ENCODE results near the gene CFTR.

CFTR gene

DNA sequence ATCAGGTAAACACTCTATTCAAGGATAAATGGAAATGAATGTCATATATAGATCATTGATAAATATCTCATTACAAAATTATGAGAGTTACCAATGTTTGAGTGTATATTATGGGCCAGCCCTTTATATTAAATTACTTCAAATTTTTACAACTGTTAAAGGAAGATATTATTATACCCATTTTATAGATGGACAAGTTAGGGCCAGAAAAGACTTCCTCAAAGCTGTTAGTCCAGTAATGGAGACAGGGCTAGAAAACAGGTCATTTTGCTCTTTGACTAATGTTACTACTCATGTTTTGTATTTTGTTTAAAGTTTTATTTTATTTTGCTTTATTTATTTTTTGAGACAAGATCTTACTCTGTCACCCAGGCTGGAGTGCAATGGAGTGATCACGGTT is 101.6 kb downstream of the CFTR start:
- intact Hi-C loops (cut with DNase I), result no loop called here

DNA sequence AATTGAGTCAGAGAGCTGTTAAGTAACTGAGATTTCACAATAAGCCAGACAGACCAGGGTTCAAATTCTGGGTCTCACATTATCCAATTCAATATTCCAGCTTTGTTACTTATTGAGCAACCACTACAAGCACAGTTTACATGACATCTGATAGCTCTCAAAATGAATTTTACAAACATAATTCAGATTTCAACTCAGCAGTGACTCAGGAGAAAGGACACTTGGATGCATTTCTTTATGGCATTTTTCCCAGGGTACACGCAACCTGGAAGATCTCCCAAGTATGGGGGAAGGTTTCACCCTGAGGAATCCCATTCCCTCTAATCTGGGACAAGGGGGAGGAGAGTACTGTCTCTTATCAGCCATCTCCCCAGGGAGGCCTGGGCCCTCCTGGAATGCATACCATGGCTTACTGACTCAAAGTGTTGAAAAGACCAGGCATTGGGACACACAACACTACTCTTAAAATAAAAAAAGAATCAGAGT is 102.4 kb downstream of the CFTR start:
- DNase-seq, result no peak
- intact Hi-C loops (cut with DNase I), result no loop called here

More for the DNA sequence above, 101.6 kb downstream of the CFTR start:
- DNase-seq, result no peak

DNA sequence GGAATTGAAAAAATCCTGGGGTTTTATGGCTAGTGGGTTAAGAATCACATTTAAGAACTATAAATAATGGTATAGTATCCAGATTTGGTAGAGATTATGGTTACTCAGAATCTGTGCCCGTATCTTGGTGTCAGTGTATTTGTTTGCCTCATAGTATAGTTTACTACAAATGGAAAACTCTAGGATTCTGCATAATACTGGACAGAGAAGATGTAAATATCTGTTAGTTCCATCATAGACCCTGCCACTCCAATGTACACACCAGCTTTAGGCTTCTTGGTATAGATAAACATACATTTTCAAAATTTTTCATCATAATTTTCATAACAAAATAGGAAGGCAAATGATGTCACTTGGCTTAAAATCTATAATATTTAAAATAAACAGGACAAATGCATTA is 108.1 kb downstream of the CFTR start:
- intact Hi-C loops (cut with DNase I), result no loop called here
- no peak for DNase-seq

DNA sequence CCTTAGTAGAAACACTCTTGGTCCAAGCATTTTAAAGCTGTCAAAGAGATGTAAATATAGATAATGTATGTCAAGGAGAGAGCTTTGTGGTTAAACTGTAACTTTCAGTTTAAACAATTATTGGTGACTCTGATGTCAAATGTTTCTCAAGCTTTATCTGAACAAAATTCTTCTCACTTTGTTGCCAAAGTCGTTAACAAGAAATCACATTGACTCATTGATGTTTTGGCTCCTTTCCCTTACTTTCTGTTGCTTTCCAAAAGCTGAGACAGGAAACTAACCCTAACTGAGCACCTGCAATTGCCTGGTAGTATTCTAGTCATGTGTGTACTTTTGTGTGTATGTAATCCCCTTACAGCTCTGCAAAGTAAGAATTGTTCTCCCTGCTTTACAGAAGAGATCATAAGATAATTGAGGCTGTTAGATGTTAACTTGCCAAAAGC is 108.5 kb downstream of the CFTR start:
- intact Hi-C loops (cut with DNase I), result no loop called here
- no peak for DNase-seq

DNA sequence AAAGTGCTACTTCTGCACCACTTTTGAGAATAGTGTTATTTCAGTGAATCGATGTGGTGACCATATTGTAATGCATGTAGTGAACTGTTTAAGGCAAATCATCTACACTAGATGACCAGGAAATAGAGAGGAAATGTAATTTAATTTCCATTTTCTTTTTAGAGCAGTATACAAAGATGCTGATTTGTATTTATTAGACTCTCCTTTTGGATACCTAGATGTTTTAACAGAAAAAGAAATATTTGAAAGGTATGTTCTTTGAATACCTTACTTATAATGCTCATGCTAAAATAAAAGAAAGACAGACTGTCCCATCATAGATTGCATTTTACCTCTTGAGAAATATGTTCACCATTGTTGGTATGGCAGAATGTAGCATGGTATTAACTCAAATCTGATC is 110.4 kb downstream of the CFTR start:
- intact Hi-C loops (cut with DNase I), result no loop called here
- DNase-seq, result no peak

DNA sequence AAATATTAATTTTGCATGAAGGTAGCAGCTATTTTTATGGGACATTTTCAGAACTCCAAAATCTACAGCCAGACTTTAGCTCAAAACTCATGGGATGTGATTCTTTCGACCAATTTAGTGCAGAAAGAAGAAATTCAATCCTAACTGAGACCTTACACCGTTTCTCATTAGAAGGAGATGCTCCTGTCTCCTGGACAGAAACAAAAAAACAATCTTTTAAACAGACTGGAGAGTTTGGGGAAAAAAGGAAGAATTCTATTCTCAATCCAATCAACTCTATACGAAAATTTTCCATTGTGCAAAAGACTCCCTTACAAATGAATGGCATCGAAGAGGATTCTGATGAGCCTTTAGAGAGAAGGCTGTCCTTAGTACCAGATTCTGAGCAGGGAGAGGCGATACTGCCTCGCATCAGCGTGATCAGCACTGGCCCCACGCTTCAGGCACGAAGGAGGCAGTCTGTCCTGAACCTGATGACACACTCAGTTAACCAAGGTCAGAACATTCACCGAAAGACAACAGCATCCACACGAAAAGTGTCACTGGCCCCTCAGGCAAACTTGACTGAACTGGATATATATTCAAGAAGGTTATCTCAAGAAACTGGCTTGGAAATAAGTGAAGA is 112.3 kb downstream of the CFTR start:
- DNase-seq, result no peak
- intact Hi-C loops (cut with DNase I), result no loop called here

DNA sequence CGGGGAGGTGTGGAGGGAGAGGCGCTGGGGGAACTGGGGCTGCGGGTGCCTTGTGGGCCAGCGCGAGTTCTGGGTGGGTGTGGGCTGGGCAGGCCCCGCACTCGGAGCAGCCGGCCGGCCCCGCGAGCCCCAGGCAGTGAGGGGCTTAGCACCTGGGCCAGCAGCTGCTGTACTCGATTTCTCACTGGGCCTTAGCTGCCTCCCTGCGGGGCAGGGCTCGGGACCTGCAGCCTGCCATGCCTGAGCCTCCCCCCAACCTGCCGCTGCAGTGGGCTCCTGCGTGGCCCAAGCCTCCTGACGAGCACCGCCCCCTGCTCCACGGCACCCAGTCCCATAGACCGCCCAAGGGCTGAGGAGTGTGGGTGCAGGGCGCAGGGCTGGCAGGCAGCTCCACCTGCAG is 116.3 kb downstream of the CFTR start:
- intact Hi-C loops (cut with DNase I), result no loop called here
- peak in 2 of 10 donors; percentile 41 to 70 for DNase-seq

DNA sequence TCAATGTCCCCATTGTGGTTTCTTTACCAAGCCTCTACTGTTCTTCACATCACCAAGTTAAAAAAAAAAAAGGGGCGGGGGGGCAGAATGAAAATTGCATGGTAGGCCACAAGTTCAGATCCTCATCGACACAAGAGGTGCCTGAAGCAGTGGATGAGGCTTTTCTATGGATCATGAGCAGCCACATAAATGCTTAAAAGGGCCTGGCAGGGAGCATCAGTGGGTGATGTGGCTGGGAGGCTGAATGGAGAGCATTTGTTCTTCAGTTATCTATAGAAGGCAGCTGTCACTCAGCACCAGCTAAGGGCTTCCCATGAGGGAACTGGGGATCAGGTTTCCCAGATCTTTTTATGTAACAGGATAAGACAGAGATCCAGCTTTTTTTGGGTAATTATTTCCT is 117.9 kb downstream of the CFTR start:
- intact Hi-C loops (cut with DNase I), result no loop called here
- no peak for DNase-seq

DNA sequence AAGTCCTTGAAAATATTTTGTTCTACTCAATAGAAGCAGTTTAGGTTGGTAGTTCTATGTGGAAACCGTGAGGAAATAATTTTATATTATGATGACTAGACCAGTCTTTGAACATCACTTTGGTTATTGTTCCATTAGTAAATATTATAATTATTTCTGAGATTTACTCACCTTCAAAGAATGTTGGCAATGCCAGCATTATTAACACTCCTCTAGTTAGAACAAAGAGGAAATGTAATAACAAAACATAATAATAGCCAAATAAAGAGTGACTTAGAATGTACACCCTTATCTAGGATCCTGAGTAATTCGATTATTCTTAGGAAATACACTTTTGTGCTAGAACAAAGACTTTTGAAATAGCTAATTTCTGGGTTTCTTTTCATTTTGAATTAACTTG is 121.1 kb downstream of the CFTR start:
- intact Hi-C loops (cut with DNase I), result no loop called here
- no peak for DNase-seq

DNA sequence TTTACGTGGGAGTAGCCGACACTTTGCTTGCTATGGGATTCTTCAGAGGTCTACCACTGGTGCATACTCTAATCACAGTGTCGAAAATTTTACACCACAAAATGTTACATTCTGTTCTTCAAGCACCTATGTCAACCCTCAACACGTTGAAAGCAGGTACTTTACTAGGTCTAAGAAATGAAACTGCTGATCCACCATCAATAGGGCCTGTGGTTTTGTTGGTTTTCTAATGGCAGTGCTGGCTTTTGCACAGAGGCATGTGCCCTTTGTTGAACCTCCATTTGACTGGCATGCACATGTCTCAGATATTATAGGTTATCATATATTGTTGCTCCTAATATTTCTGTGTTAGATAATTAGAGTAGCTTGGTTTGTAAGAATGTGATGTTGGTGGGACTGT is 123.8 kb downstream of the CFTR start:
- DNase-seq, result no peak

DNA sequence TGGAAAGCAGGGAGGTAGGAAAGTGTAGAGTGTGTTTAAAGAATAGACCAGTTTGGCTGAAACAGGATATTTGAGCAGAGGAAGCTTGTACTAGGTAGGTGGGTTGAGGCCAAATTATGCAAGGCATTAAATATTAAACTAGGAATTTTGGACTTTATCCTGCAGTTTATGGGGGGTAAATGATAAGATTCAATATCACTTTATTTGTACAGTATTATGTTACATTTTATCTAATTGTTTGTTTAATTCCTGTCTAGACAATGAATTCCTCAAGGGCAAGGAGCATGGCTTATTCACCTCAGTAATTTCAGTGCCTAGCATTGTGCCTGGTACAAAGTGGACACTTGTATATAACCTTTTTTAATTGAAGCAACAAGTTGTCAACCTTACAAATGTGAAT is 125.9 kb downstream of the CFTR start:
- intact Hi-C loops (cut with DNase I), result no loop called here
- DNase-seq, result no peak

More for the DNA sequence above, 123.8 kb downstream of the CFTR start:
- intact Hi-C loops (cut with DNase I), result no loop called here

DNA sequence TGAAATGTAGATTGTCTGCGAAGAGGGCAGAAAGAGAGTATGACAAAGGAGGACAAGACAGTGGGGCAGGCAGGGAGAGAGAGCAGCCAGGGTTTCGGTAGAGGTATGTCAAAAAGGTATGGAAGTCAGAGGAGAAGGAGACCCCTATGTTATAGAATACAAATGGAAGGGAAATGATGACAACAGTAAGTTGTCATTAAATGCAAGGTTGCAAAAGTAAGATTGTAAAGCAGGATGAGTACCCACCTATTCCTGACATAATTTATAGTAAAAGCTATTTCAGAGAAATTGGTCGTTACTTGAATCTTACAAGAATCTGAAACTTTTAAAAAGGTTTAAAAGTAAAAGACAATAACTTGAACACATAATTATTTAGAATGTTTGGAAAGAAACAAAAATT is 126.3 kb downstream of the CFTR start:
- DNase-seq, result peak in 1 of 10 donors; percentile 22
- intact Hi-C loops (cut with DNase I), result no loop called here

DNA sequence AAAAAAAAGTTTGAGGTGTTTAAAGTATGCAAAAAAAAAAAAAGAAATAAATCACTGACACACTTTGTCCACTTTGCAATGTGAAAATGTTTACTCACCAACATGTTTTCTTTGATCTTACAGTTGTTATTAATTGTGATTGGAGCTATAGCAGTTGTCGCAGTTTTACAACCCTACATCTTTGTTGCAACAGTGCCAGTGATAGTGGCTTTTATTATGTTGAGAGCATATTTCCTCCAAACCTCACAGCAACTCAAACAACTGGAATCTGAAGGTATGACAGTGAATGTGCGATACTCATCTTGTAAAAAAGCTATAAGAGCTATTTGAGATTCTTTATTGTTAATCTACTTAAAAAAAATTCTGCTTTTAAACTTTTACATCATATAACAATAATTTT is 130.6 kb downstream of the CFTR start:
- DNase-seq, result no peak
- intact Hi-C loops (cut with DNase I), result no loop called here

DNA sequence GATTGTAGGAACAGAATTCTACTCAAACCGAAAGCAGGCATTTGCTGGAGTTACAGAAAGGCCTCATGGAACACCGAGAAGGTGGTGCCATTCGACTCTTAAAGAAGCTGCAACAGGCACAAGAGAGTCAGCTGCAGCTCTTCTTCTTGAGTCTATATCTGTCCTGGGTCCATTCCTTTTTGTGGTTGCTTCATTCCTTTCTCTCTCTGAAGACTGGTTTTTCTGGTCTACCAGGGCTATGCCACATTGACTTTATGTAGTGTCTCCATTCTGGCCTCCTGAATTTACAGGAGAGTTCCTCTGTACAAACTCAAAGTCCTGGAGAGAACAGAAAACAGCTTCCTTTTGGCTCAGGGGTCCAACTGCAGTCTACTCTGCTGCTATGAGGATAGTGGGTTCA is 132.8 kb downstream of the CFTR start:
- intact Hi-C loops (cut with DNase I), result no loop called here
- DNase-seq, result no peak

DNA sequence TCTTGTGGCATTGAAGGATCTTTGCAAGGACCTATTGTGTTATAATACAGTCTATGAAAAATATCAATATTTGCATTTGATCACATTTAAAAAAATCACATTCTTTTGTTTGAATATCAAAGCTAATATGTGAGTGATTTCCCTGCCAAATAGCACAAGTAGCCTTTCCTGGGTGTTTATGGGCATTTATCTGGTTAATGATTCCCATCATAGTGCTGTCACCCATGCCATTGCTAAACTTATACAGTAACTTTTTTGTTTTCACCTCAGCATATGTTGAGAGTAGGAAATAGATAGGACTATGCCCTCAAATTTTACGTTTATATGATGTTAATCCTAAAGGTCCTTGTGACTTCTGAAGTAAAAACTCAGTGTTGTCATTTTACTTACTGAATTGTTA is 136.9 kb downstream of the CFTR start:
- no peak for DNase-seq
- intact Hi-C loops (cut with DNase I), result no loop called here

DNA sequence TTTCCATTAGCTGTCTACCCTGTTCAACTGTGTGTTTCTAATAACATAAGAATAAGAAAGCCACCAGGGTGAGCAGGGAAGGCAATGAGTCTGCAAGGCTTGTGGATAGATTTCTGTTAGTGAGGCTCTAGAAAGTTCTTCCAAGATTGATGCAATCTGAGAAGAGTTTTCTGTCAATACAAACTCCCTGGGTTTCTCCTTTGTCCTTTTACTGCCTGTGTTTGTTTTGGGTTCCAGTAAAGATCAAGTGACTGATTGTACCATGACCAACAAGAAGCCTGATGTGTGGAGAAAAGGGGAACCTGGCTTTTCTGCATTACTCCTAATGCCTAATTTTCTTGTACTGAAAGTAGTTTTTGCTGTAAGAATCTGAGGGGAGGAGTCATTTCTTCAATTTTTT is 139.9 kb downstream of the CFTR start:
- intact Hi-C loops (cut with DNase I), result no loop called here
- DNase-seq, result no peak

DNA sequence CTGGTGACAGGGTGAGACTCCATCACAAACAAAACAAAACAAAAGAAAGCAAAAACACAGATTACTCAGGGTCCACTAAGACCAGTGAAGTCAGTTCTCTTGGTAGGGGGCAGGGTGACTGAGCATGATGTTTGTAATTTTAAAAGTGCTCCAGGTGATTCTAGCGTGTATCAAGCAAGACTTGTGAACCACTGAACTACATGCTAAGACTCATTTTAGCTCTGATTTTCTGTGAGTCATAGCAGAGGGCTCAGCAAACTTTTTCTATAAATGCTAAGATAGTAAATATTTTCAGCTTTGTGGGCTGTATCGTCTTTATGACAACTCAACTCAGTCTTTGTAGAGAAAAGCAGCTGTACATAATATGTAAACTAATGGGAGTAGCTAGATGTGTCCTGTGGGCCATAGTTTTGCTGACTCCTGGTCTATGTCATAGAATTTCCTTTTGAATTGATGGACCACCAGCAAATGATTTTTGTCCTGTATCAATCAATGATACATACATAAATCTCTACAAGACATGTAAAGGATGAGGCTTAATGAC is 141.3 kb downstream of the CFTR start:
- no peak for DNase-seq
- intact Hi-C loops (cut with DNase I), result no loop called here

DNA sequence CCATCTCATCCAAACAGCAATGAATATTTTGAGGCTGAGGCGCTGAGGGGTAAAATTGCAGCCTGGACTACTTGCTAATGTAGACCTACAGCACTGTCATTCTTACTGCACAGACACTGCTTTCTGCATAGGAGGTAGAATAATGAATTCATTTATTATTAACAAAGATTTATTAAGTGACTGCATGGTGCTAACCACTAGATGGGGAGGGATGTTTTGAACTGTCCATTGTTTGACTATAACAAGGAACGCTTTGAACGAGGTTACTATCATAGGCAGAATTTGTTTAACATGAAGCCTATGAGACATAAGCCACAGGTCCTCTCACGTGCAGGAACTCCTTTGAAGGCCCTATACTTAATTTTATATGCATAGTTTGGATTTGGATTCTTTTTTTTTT is 143.8 kb downstream of the CFTR start:
- no peak for DNase-seq
- intact Hi-C loops (cut with DNase I), result no loop called here

DNA sequence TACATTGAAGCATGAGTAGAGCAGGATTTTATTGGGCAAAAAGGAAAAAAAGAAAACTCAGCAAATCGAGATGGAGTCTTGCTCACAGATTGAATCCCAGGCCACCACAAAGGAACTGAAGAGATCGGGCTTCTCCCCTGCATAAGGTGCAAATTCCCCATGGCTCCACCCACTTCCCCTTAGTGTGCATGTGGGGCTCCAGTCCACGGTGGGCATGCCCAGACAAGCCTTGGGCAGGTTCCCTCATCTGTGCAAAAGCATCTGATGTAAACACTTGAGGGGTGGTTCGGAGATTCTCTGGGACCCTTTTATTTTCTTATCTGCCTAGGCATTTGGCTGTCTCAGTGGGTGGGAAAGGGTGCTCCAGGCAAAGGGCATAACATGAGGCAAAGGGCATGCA is 150.7 kb downstream of the CFTR start:
- intact Hi-C loops (cut with DNase I), result no loop called here
- peak in 1 of 10 donors; percentile 29 for DNase-seq

DNA sequence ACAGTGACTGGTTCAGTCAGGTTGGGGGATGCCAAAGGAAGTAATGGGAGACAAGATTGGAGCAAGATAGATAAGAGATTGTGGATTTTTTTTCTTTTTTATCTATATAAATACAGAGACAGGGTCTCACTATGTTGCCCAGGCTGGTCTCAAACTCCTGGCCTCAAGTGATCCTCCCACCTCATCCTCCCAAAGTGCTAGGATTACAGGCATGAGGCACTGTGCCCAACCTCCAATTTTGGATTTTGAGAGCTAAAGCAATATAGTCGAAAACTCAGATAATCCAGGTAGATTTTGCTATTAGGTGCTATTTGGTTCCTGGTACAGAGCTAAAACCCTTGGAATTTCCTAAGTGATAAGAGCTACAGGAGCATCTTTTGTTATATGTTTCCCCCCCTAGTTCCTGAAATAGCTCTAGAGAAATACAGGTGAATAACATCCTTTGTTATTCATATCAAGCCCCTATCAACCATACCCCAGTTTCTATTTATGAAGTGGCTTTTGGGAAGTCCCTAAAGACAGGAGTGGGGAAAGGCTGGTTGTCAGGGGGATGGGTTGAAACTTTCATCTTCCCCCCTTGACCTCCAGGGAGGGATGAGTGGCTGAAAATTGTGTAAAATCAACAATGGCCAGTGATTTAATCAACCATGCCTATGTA is 151.2 kb downstream of the CFTR start:
- intact Hi-C loops (cut with DNase I), result no loop called here
- DNase-seq, result no peak

DNA sequence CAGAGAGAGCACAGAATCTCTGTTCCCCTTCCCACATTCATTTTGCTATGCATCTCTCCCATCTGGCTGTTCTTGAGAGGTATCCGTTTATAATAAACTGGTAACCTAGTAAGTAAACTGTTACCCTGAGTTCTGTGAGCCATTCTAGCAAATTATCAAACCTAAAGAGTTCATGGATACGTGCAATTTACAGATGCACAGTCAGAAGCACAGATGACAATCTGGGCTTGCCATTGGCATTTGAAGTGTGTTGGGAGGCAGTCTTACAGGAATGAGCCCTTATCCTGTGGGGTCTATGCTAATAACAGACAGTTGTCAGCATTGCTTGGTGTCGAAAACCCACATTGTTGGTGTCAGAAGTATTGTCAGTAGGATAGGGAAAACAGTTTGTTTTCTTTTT is 151.8 kb downstream of the CFTR start:
- no peak for DNase-seq
- intact Hi-C loops (cut with DNase I), result no loop called here

DNA sequence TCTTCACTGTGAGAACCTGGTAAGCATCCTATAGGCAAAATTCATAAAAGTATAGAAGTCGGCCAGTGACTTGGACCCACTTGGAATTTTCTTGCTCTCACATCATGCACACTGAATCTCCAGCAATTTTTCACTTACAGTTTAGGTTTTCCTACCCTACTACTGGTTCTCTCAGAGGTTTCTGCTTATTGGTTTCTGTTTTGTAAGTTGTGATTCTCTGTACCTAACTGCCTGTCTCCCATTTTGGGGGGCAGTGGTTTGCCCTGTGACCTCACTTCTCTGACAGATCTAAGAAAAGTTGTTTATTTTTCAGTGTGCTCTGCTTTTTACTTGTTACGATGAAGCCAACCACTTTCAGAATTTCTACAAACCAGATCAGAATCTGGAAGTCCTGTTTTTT is 158.1 kb downstream of the CFTR start:
- no peak for DNase-seq
- intact Hi-C loops (cut with DNase I), result no loop called here
